CD4-positive, alpha-beta T cell (primary cell): ENCODE data around the gene DVL2. TPM values are rescaled to one million over a fixed set of nuclear protein-coding genes. Genes with fewer than 3 reads are reported as not detected.

ENCODE experiments used
- ATAC-seq: fragments of 200-7000 bp; cut with Tn5 transposase; one replicate; pipeline ENCODE4 v1.10.0; 2022; ENCODE audit warnings: mild to moderate bottlenecking; ENCODE audit not compliant: poor library complexity
- CTCF ChIA-PET: fragments of 350-600 bp; sonication (Branson Sonifier 250); formaldehyde crosslinking; loops from one replicate; lab custom pipeline; 2021; ENCODE audit warnings: antibody characterized with exemption, inconsistent platforms; lab: Charles Lee
- POLR2A ChIA-PET: fragments of 350-600 bp; sonication (Branson Sonifier 250); formaldehyde crosslinking; loops from one replicate; lab custom pipeline; 2021; ENCODE audit warnings: antibody characterized with exemption, inconsistent platforms; lab: Charles Lee
- DNase-seq, 14 experiments: peaks; one replicate each; pipeline ENCODE4 v3.0.0-alpha.2; 2013 to 2020; ENCODE audit warnings: mixed read lengths in 2 of 14
- H3K27ac ChIP-seq, 2 donors: one replicate each; pipeline versions ENCODE4 v1.5.1 to v1.7.0; 2013; ENCODE audit warnings: low read length in 2 of 2, low read depth in 1 of 2, mild to moderate bottlenecking in 1 of 2
- H3K27me3 ChIP-seq, 2 experiments: 1 replicate in 1 of 2; 2 replicates in 1 of 2; pipeline versions ENCODE4 v1.6.1 to v1.7.0; 2013; ENCODE audit warnings: low read length in 2 of 2, control low read depth in 1 of 2, mild to moderate bottlenecking in 1 of 2, moderate library complexity in 1 of 2; ENCODE audit not compliant: insufficient read depth in 2 of 2, control insufficient read depth in 1 of 2
- H3K36me3 ChIP-seq: one replicate; pipeline ENCODE4 v1.6.1; 2013; ENCODE audit warnings: low read length, control low read depth; ENCODE audit not compliant: insufficient read depth
- H3K4me1 ChIP-seq: one replicate; pipeline ENCODE4 v1.6.1; 2013; ENCODE audit warnings: low read length, control low read depth; ENCODE audit not compliant: insufficient read depth
- H3K4me3 ChIP-seq: one replicate; pipeline ENCODE4 v1.5.1; 2013; ENCODE audit warnings: mild to moderate bottlenecking, low read length, moderate library complexity
- H3K9me3 ChIP-seq, 2 experiments: 1 replicate in 1 of 2; 2 replicates in 1 of 2; pipeline versions ENCODE4 v1.6.1 to v1.7.0; 2013; ENCODE audit warnings: low read length in 2 of 2, mild to moderate bottlenecking in 2 of 2, control low read depth in 1 of 2, moderate library complexity in 1 of 2; ENCODE audit not compliant: control insufficient read depth in 1 of 2, insufficient read depth in 1 of 2
- H3K27ac Mint-ChIP-seq: one replicate; pipeline ENCODE4 v1.8.0; 2020; ENCODE audit warnings: mixed read lengths
- H3K27me3 Mint-ChIP-seq: one replicate; pipeline ENCODE4 v1.8.0; 2021; ENCODE audit warnings: mixed read lengths
- H3K36me3 Mint-ChIP-seq: one replicate; pipeline ENCODE4 v1.8.0; 2021; ENCODE audit warnings: low read depth, mixed read lengths
- H3K4me1 Mint-ChIP-seq: one replicate; pipeline ENCODE4 v1.8.0; 2021; ENCODE audit warnings: low read depth, mixed read lengths
- H3K4me3 Mint-ChIP-seq: one replicate; pipeline ENCODE4 v1.8.0; 2020; ENCODE audit warnings: mild to moderate bottlenecking, mixed read lengths
- H3K9me3 Mint-ChIP-seq: one replicate; pipeline ENCODE4 v1.8.0; 2020; ENCODE audit warnings: mixed read lengths
- intact Hi-C, 2 experiments: fragments of 100-400 bp; cut with DNase I in 1 of 2; cut with micrococcal nuclease in 1 of 2; formaldehyde crosslinking; loops; one replicate each; pipeline versions ENCODE4 v1.15.1 to v1.9.0; 2023 to 2025; cut with DNase I, micrococcal nuclease
- total RNA-seq, 174 experiments: library from RNA in 2 of 174; stranded (reverse) in 2 of 174; gene quantifications; one replicate each; pipeline ENCODE4 v1.2.3 and lab custom pipeline; 2021 to 2026
- TF ChIP-seq, protein P1 (sequence below): fragments of 200-600 bp; IDR thresholded peaks from one replicate; pipeline ENCODE4 v1.8.0; 2022; ENCODE audit warnings: antibody characterized with exemption, mild to moderate bottlenecking

DVL2 gene
- total RNA-seq, 2 experiments from 2014 or later = 40.9 to 41.3 TPM

GRCh38 chr17:7282752-7283321 is 48.5 kb upstream of the DVL2 start:
- Histone ChIP-seq H3K4me3 (no peak overlapping the region), H3K36me3 (no peaks in the 10 kb centered on the region), H3K4me1 (peaks cover 28% of the 10 kb centered on the region), H3K27ac (no peak overlapping the region), H3K27me3 (peaks cover 38 to 47% of the 10 kb centered on the region in 2 experiments), H3K9me3 (peaks cover 0 to 9% of the 10 kb centered on the region in 2 experiments)
- Mint-ChIP-seq H3K27ac (no peak overlapping the region), H3K9me3 (no peaks in the 10 kb centered on the region), H3K4me1 (peaks cover 26% of the 10 kb centered on the region), H3K27me3 (peaks cover 43% of the 10 kb centered on the region), H3K4me3 (peak overlapping the region; percentile 65), H3K36me3 (no peaks in the 10 kb centered on the region)
- POLR2A ChIA-PET = interaction anchor here (0.6 to 2.0 kb wide), 5 partner anchors 11 to 54 kb away, joined by 3 to 9 read pairs (median 3); partner anchors contain the start of gene ACAP1
- intact Hi-C loops = loop anchor here in 1 of 2 experiments (5.0 kb wide), 1 partner anchor 236 kb away; no protein-coding TSS in a partner anchor
- TF ChIP-seq, protein P1, sequence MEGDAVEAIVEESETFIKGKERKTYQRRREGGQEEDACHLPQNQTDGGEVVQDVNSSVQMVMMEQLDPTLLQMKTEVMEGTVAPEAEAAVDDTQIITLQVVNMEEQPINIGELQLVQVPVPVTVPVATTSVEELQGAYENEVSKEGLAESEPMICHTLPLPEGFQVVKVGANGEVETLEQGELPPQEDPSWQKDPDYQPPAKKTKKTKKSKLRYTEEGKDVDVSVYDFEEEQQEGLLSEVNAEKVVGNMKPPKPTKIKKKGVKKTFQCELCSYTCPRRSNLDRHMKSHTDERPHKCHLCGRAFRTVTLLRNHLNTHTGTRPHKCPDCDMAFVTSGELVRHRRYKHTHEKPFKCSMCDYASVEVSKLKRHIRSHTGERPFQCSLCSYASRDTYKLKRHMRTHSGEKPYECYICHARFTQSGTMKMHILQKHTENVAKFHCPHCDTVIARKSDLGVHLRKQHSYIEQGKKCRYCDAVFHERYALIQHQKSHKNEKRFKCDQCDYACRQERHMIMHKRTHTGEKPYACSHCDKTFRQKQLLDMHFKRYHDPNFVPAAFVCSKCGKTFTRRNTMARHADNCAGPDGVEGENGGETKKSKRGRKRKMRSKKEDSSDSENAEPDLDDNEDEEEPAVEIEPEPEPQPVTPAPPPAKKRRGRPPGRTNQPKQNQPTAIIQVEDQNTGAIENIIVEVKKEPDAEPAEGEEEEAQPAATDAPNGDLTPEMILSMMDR = no peak
- DNase-seq (no peak), ATAC-seq (no peak)
- CTCF ChIA-PET = interaction anchor here (0.8 to 1.8 kb wide), 2 partner anchors 13 to 73 kb away, joined by 3 to 13 read pairs; no protein-coding TSS in a partner anchor

DNA sequence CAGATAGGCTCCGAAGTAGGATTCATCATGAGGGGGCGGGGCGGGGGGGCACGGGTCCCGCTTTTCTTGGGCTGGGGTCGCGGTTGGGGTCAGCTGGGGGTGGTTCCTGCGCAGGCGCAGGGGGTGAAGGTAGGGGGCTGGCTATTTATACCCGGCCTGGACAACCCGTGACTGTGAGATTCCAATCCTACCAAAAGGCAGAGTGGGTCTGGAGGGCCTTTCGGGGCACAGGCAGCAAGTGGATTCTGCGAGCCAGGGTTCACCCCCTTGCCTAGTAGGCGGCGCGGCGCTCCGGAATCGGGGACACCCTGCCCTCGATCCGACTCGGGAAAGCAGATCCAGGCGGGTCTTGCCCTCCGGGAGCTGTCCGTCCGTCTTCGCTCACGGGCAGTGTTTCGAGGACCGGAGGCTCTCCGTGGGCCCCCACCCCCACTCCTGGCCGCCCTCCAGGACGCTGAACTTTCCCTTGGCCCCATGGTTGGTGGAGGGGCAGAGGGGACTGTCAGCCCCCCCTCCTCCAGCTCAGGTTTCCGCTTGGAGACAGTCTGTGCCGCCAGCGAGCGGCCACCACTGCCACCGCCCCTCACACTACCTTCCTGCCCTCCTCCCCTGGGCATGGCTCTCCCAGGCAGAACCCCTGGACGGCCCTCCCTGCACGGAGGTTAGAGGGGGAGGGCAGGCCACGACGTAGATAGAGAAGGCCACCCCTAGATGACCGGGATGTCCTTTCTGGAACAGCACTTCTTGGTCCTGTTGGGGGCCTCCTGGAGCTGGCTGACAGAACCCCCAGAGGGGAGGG is 47.8 kb upstream of the DVL2 start:
- POLR2A ChIA-PET = interaction anchor here (0.6 to 2.0 kb wide), 8 partner anchors 14 to 197 kb away, joined by 3 to 9 read pairs (median 4); partner anchors contain the start of gene ACAP1
- peaks cover 0 to 9% of the 10 kb centered on the region in 2 experiments for H3K9me3 ChIP-seq
- no peaks in the 10 kb centered on the region for H3K9me3 Mint-ChIP-seq
- H3K27ac ChIP-seq = no peak overlapping the region
- CTCF ChIA-PET = interaction anchor here (0.8 to 1.8 kb wide), 2 partner anchors 14 to 74 kb away, joined by 3 to 13 read pairs; no protein-coding TSS in a partner anchor
- no peaks in the 10 kb centered on the region for H3K36me3 Mint-ChIP-seq
- no peaks in the 10 kb centered on the region for H3K36me3 ChIP-seq
- peaks cover 40% of the 10 kb centered on the region for H3K27me3 Mint-ChIP-seq
- ATAC-seq (no peak), DNase-seq (peak in 3 of 14 experiments; percentile 15 to 42 (median 31))
- H3K27me3 ChIP-seq = peaks cover 33 to 47% of the 10 kb centered on the region in 2 experiments
- TF ChIP-seq, protein P1 = no peak
- no peak overlapping the region for H3K27ac Mint-ChIP-seq
- H3K4me3 Mint-ChIP-seq = peak overlapping the region; percentile 68
- H3K4me1 Mint-ChIP-seq = peaks cover 26% of the 10 kb centered on the region
- peaks cover 28% of the 10 kb centered on the region for H3K4me1 ChIP-seq
- H3K4me3 ChIP-seq = peak overlapping the region; percentile 53
- intact Hi-C loops = loop anchor here (2.0 to 5.0 kb wide), 3 partner anchors 155 to 307 kb away; no protein-coding TSS in a partner anchor
